Medulla oblongata (tissue), 1 donor: Measurements from ENCODE around the gene PHC2.

Source experiments
- DNase-seq: peaks from one replicate; pipeline ENCODE4 v3.0.0-alpha.2; 2015; ENCODE audit errors: extremely low spot score

PHC2 gene

DNA sequence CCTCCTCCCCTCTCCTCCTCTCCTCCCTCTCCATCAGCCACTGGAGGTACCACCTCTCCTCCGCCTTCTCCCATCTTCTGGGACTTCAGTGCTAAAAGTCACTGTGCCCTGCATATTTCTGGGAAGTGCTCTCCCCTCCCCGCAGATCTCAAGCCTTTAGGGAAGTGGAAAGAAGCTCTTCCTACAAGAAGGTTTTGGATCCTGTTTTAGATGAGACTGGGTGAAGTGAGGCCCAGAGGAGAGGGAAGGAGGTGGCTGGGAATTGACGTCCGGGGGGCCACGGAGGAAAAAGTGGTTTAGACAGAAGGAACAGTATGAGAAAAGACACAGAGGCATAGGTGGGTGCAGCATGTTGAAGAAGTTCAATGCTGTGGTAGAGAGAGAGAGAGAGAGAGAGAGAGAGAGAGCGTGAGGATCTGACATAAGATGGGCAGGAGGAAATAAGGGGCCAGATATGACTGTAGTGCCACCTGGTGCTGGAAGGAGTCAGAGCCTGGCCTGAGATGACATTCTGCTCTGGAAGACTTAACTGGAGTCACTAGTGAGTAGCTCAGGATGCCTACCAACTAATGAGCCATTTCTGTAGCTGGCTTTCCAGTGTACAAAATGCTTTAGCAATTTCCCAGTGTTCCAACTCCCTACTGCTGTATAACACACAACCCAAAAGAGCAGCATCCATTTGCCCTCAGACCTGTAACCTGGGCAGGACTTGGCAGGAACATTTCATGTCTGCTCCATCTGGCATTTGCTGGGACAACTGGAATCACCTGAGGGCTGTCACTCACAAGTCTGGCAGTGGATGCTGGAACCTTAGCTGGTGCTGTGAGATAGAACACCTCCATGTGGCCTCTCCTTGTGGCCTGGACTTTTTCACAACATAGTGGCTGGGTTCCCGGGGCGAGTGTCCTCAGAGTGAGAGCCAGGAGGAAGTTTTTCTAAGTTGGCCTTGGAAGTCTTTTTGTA is 24.9 kb upstream of the PHC2 start:
- peak; percentile 88 for DNase-seq

DNA sequence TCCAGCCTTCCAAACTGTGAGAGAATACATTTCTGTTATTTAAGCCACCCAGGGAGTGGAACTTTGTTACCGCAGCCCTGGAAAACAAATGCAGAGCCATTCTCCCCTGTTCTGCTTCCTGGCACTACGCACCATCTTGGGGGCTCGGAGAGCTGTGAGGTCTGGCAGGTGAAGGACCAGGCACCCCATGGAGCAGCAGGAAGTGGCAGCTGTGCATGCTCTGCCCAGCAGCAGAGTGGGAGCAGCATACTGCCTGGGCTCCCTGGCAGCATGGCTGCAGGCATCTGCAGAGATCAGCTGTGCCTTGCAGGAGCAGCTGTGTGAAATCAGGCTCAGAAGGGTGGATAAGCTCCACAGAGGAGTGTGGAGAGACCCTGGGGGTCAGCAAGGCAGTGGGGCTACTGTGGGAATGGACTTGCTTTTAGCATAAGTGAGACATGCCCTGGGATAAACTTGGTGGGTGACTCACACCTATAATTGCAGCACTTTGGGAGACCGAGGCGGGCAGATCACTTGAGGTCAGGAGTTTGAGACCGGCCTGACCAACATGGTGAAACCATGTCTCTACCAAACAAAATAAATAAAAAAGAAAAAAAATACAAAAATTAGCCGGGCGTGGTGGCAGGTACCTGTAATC is 23.9 kb upstream of the PHC2 start:
- DNase-seq, result no peak

DNA sequence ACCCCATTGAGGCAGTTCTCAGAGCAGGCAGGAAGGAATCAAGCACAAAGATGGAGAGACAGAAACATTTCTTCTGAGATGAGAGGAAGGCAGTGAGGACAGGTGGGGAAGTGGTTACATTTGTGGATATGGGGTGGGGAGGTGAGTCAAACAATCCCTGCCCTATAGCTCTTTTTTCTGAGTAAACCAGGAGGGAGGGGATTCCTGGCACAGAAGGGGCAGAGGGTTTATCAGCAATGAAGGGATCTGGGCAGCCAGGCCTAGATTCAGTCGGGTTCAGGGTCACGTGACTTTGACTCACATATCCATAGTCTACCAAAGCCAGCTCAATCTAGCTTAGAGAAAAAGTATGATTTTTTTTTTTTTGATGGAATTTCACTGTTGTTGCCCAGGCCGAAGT is 15.7 kb upstream of the PHC2 start:
- DNase-seq, result no peak

DNA sequence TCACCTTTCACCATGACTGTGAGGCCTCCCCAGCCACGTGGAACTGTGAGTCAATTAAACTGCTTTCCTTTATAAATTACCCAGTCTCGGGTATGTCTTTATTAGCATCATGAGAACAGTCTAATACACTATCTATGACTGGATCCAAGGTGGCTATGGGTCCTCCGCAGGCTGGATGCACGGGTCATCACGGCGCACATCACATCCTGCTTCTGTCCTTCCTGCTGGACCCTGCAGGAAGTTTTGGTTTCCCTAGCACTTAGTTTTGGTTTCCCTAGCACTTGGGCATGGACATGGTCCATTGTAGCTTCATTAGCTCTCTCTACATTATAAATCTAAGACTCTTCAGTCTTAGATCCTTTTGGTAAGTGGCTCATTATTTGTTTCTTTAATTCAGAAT is 14.2 kb upstream of the PHC2 start:
- DNase-seq, result no peak

DNA sequence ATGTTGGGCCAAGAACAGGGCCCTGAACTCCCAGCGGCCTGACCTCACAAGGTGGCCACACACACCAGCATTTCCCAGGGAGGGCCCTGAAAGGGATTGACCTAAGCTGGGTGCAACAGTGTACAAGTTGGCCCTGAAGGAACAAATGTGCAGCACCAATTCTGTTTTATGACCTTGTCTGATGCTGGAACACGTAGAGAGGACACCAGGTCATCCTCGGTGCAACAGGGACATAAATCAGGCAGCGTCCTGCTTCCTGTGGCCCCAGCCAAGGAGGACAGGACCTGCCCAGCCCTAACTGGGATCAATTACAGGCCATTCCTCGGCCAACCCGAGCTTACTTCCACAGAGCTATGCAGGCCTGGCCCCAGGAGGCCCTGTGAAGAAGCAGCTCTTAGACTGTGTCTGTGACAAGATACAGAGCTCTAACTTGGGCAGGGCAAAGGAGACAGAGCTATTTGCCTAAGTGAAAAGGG is 12.8 kb upstream of the PHC2 start:
- DNase-seq, result no peak

DNA sequence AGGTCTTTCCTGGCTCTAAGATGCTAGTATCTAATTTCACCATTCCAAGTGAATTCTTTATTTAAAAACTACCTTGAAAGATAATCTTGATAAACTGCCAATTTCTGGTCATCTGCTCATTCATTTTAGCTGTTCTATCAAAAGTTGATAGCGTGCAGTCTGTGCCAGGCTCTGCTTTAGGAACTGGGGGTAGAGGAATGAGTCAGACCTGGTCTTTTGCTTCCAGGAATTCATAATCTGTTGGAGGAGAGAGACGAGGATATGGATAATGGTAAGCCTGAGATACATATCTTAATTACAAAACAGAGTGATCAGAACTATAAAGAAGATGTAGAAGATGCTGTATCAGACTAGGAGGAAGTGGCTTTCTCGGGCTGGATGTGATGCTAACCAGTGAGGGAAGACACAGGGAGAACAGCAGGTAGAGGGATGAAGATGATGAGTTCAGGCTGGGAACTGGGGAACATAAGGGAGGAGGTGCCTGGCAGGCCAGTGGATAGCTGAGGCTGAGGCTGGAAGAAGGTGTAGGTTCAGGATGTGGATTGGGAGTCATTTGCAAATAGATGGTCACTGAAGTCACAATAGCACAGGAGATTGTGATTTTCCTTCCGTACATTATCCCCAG is 12.3 kb upstream of the PHC2 start:
- no peak for DNase-seq

DNA sequence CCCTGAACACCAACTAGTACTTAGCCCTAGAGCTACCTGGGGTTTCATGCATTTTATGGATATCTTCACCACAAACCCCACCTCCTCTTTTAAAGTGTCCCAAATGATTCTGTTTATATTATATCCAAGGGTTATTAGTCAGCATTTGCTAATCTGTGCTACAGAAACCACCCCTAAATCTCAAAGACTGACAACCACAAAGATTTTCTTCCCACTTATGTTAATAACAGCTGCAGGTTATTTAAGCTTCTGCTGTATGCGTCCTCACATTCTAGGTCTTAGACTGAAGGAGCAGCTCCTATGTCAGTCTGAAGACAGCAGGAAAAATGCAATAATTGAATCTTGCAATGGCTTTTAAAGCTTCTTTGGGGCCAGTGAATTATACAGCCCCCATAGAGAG is 11.2 kb upstream of the PHC2 start:
- DNase-seq, result no peak

DNA sequence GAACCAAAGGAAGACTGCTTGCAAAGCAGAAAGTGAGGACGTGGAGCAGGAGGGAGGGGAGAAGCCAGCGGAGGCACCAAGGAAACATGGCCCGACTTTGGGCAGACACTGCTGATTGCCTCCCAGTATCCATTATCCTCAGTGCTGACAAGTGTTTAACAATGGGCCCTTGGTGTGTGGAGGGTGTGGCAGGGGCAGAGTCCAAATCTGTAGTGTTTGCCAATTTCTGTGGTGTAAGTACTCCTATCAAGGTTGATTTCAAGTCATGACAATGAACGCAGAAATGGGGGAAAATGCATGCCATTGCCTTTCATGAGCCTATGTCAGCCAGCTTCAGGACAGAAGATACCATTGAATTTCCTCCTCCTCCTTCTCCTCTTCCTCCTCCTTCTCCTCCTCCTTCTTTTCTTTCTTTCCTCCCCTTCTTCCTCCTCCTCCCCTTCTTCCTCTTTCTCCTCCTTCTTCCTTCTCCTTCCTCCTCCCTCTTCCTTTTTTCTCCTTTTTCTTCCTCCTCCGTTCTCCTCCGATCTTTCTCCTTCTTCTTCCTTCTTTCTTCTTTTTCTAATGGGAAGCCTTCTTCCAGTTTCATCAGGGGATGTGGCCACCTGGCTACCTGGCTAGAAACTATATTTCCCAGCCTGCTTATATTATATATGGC is 10.3 kb upstream of the PHC2 start:
- no peak for DNase-seq

DNA sequence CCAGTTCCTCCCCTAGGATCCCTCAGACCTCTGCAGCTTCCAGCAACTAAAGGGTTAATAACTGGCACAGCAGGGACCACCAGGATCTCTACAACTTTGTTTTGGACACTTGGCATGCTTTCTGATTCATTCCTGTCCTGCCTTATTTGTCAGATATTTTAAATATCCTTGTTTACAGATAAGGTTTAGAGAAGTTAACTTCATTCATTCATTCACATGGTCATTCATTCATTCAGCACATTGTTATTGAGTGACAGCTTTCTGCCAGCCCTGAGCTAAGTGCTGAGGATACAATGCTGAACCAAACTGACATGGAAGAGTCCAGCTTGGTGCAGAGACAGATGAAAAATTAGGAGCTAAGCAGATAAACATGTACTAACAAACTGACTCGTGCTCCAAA is 8.8 kb upstream of the PHC2 start:
- DNase-seq, result no peak

DNA sequence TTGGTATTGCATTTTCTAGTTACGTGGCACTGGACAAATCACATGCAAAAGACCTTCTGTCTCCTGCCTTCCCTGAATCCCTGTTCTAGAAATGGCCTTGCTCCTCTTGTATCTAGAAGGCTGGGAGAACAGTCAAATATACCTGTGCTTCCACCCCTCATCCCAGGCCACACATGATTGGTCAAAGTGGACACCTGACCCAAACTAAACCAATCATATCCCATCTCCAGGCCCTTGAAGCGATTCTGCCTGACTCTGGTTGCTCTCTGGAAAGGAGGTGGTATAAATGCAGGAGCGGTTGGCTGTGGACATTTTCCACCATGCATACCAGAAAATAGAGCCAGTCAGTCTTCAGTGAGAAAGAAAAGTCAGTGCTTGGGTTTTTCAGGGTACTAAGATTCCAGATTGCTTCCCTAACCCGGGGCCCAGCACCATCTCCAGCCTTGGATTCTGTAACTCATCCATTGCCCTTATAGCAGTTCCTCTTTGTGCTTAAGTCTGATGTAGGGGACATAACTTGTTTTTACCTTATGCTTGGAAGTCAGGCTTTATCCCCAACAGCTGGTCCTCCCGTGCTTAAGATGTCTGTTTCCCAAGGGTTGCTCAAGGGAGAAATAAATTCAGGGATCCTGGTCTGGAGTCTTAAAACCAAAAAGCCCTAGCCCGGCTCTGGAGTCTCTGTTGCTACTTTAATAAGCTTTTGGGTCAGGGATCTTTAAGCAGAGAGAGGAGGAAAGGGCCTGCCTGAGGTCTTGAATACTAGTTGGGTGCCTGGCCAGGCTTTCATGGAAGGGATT is 7.7 kb upstream of the PHC2 start:
- DNase-seq, result no peak

DNA sequence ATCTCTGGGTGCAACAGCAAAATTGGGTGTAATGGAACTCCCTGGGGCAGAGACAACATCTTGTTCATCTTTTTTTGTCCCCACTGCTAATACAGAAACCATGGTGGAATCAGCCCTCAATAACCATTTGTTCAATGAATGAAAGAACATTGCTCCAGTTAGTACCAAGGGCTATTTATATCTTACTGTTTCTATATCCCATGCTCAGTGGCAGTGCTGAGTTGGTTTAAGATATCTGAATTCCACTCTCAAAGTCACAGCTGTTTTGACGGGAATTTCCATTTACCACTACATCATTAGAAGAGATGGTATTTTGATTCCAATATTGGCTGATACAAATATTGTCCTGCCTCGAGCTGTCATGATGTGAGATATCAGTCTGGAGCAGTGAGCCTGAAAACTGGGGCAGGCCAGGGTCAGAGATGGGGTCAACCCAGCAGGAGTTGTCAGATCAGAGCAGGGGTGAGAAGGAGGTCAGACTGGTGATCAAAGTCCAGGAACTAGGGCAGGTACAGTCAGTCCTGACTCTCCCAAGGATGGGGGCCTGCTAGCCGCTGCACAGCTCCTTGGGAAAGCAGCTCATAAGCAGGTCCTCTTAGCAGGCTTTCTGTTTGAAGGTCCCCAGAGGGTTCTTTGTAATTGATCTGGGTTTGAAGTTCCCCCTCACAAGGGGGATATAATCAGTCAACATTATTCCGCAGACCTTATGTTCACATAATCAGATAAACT is 5.8 kb upstream of the PHC2 start:
- peak; percentile 42 for DNase-seq

DNA sequence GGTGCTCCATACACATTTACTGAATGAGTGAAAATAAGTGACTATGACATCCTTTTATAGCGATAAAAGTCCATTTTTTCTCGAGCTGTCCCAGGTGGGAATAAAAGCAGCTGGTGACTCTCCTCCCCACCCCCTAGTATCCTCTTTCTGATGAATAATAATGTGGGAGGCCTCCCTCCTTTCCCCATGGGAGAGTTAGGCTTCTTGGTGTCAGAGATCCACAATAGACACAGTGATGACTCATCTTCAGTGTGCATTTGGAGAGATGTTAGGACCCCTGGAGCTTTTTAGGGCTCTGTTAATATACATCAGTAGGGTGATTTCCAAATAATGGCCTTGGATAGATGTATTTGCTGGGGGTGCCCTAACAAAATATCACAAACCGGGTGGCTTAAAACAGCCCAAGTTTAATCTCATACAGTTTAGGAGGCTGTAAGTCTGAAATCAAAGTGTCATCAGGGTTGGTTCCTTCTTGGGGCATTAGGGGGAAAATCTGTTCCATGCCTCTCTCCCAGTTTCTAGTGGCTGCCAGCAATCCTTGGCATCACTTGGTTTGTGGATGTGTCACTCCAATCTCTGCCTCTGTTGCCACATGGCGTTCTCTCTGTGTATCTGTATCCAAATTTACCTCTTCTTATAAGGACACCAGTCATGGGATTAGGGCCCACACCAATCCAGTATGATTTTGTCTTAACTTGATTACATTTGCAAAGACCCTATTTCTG is 4.4 kb upstream of the PHC2 start:
- no peak for DNase-seq

DNA sequence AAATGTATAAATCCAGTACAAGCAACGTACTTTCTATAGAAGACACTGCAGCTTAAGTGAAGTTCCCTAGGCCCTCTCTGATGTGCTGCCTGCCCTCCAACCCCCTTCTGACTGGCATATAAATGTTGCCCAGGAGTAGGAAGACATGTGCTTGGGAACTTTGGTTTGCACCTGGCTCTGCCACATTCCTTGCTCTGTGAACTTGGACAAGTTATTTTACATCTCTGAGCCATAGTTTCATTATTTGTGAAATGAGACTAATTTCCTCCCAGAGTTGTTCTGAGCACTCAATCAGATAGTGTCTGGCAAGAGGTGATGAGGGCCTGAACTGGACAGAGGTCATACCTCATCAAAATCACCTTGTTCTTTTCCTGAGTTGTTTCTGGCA is 3.5 kb upstream of the PHC2 start:
- DNase-seq, result no peak

DNA sequence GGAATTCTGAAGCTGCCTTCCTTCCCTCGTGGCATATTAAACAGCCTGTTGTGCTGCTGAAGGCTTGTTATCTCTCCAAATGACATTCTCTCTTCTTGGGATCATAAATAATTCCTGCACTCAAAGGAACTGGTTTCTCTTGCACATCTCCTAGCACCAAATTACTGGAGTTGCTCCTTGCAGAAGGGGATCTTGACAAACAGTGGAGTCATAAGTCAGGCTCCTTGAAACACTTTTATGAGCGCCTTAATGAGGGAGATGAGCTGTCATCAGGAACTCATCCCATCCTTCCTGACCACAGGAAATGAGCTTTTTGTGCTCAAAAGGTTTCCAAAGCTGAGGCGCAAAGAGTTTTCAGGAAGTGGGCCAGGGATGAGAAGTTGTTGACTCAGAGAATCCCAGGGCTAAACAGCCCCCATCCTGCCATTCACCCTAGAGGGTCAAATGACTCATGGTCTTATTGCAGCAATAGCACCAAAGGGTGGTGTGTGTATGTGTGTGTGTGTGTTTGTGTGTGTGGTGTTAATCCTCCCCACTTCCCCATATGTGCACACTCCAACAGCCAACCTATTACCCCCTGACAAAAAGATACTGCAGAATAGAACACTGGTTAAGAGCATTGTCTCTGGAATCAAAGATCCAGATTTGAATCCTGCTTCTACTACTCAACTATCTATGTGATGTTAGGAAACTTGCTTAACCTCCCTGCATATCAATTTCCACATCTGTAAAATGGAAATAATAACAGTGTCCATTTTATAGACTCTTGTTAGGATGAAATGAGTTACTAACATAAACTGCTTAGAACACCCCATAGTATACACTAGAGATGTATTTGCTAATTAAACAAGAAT is 2.8 kb upstream of the PHC2 start:
- DNase-seq, result peak; percentile 65

DNA sequence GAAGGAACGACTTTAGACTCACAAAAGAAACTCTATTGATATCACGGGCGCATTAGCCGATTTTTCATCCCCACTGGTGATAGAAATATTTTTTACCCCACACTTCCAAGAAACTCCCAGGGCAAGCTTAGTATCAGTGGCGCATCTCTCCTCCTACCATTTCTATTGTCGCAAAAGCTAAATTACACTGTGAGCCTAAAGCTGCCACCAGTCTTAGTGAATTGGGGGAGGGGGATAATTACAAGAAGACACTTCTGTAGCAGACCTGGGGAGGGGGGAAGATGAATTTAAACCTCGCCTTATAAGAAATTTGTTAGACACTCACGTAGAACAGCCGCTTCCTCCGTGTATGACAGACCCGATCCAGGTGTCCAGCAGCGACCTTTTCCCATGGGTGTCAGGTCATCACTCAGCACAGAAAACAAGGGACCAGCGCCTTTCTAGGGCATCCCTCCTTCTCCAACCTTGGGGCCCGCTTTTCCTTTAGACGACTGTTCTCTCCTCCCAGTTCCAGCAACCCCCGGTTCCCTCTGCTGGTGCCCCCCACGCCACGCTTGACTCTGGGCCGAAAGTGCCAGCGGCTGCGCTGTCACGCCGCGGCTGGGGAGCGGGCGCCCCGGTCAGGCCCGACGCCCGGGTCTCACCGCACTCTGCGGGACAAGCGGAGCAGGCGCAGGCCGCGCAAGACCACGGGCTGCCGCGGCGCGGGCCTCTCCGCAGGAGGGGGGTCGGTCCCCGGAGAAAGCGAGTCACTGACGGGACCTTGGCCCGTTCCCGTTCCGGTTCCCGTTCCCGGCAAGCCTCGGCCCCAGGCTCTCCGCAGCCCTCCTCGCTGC is 821 bp downstream of the PHC2 start:
- DNase-seq, result no peak

DNA sequence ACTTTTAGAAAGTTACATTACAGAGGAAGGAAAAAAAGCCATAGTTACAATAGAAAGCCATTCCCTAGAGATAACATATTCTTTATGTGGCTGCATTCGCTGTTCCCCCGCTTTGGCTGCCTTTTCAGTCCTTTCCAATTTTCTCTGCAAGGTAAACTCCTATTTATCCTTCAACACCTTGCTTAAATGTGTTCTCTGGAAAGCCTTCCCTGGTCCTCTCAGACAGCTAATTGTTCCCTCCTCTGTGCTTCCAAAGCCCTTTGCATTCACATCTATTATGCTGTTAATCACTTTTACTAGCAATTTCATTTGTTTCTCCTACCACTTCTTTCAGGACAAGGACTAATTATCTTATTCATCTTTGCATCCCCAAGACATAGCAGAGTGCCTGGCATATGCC is 1.6 kb downstream of the PHC2 start:
- DNase-seq, result no peak

DNA sequence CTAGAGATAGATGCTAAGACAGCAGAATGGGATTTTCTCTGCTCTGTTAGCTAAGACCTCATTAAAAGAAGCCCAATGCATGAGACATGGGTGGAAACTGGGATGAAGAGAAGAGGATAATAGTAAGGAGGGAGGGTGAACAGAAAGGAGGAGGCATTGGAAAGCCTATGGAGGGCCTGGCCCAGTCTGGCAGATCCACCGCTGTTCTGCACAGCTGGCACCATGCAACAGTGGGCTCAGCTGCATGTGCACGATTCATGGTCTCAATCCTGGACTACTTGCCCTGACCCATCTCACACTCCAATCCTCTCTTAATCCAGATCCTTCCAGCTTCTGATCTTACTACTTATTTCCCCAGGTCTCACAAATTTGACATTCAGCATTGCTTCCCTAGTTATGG is 2.2 kb downstream of the PHC2 start:
- DNase-seq, result no peak

DNA sequence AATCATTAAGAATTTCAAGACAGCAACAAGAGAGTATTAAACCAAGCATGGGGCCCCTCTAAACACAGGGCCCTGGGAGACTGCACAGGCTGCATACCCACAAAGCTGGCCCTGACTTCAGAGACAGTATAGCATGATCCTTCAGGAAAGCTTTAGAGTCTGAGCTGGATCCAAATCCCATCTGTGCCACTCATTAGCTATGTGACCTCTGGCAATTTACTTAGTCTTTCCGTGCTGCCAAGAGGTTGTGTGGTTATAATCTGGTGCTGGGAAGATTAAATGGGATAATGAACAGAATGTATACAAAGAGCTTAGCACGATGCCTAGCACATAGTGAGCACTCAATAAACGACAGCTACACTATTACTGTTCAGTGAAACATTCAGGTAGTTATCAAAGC is 4.0 kb downstream of the PHC2 start:
- no peak for DNase-seq
